HG02623 (cell line): ENCODE results near the gene RPA1.

Experiments
- ATAC-seq: cut with Tn5 transposase; IDR thresholded peaks from one replicate; pipeline ENCODE4 v1.9.1; 2021; ENCODE audit warnings: moderate library complexity; ENCODE audit not compliant: unreplicated experiment

RPA1 gene

GRCh38 chr17:1939981-1940809 is 110.4 kb downstream of the RPA1 start:
- ATAC-seq = no peak

GRCh38 chr17:1940810-1941185 is 111.0 kb downstream of the RPA1 start:
- ATAC-seq = no peak

GRCh38 chr17:1941272-1942065 is 111.7 kb downstream of the RPA1 start:
- ATAC-seq = no peak

- no peak for ATAC-seq
Measured at GRCh38 chr17:1942066-1942365, 112.2 kb downstream of the RPA1 start.

GRCh38 chr17:1942666-1943435 is 113.0 kb downstream of the RPA1 start:
- ATAC-seq = no peak

GRCh38 chr17:1943436-1943831 is 113.6 kb downstream of the RPA1 start:
- no peak for ATAC-seq

- ATAC-seq = no peak
Measured at GRCh38 chr17:1945621-1946020, 115.8 kb downstream of the RPA1 start.

GRCh38 chr17:1946021-1946932 is 116.5 kb downstream of the RPA1 start:
- no peak for ATAC-seq

GRCh38 chr17:1947229-1947742 is 117.5 kb downstream of the RPA1 start:
- ATAC-seq = no peak

- no peak for ATAC-seq
Measured at GRCh38 chr17:1947743-1948516, 118.1 kb downstream of the RPA1 start.

- no peak for ATAC-seq
Measured at GRCh38 chr17:1948517-1948825, 118.7 kb downstream of the RPA1 start.
